ENCODE results near the gene XXYLT1.

XXYLT1 gene

DNA sequence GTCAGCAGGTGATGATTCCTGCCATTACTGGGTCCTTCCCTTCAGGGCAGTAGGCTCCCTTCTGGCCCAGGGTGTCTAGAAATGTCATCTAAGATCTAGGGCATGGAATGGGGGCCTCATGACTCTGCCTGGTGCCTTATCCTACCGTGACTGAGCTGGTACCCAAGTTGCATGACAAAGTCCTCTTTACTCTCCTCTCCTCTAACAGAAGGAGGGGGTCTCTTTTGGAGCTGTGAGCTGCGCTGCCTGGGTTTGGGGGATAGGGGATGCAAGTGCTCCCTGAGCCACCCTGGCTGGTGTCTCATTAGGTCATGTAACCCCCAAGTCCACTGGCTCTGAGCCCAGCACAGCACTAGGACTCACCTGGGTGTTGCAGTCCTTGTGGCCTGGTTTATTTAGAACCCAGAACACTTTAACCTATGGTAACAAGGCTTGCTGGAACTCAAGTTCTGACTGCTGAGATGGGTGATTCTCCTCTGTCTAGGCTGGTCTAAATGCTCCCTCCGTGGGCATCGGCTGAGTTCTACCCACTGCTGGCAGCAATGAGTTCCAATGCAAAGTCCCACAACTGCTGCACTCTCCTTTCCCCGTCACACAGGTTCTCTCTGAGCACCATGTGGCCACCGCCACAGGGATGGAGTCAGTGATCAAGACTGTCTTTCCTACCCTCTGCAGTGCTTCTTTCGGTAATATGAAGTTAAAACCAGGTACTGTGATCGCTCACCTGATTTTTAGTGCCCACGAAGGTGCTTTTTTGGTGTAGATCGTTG is 34.0 kb downstream of the XXYLT1 start:
- Histone ChIP-seq H3K4me3 (ENCODE audit: low read depth, low read length) (no peak overlapping the region), H3K9me3 (ENCODE audit: control insufficient read depth, insufficient read depth, low read depth, low read length) (no peaks in the 10 kb centered on the region), H3K27ac (ENCODE audit: extremely low read depth, low read depth, low read length) (no peak overlapping the region), H3K4me1 (ENCODE audit: control insufficient read depth, insufficient read depth, low read length) (no peaks in the 10 kb centered on the region), H3K36me3 (ENCODE audit: control insufficient read depth in 2 of 2, insufficient read depth in 1 of 2, low read length in 2 of 2) (peaks cover 0 to 8% of the 10 kb centered on the region in 2 experiments; a peak in 1 of 3 replicates)
- ChIA-PET CTCF (no interaction called here), POLR2A (no interaction called here)
- TF ChIP-seq ZNF362 (tag by site-specific recombination; IDR thresholded peaks at IDR 0.05) (no peak), ZNF510 (tag by site-specific recombination; IDR thresholded peaks at IDR 0.05; ENCODE audit: insufficient replicate concordance) (no peak), ZBTB7A (tag by site-specific recombination; IDR thresholded peaks at IDR 0.05; ENCODE audit: low read depth) (no peak), ZNF707 (tag by site-specific recombination; IDR thresholded peaks at IDR 0.05) (no peak)
- TF ChIP-seq, protein P1, sequence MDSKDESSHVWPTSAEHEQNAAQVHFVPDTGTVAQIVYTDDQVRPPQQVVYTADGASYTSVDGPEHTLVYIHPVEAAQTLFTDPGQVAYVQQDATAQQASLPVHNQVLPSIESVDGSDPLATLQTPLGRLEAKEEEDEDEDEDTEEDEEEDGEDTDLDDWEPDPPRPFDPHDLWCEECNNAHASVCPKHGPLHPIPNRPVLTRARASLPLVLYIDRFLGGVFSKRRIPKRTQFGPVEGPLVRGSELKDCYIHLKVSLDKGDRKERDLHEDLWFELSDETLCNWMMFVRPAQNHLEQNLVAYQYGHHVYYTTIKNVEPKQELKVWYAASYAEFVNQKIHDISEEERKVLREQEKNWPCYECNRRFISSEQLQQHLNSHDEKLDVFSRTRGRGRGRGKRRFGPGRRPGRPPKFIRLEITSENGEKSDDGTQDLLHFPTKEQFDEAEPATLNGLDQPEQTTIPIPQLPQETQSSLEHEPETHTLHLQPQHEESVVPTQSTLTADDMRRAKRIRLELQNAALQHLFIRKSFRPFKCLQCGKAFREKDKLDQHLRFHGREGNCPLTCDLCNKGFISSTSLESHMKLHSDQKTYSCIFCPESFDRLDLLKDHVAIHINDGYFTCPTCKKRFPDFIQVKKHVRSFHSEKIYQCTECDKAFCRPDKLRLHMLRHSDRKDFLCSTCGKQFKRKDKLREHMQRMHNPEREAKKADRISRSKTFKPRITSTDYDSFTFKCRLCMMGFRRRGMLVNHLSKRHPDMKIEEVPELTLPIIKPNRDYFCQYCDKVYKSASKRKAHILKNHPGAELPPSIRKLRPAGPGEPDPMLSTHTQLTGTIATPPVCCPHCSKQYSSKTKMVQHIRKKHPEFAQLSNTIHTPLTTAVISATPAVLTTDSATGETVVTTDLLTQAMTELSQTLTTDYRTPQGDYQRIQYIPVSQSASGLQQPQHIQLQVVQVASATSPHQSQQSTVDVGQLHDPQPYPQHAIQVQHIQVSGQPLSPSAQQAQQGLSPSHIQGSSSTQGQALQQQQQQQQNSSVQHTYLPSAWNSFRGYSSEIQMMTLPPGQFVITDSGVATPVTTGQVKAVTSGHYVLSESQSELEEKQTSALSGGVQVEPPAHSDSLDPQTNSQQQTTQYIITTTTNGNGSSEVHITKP (tag by site-specific recombination; IDR thresholded peaks at IDR 0.05), result no peak

DNA sequence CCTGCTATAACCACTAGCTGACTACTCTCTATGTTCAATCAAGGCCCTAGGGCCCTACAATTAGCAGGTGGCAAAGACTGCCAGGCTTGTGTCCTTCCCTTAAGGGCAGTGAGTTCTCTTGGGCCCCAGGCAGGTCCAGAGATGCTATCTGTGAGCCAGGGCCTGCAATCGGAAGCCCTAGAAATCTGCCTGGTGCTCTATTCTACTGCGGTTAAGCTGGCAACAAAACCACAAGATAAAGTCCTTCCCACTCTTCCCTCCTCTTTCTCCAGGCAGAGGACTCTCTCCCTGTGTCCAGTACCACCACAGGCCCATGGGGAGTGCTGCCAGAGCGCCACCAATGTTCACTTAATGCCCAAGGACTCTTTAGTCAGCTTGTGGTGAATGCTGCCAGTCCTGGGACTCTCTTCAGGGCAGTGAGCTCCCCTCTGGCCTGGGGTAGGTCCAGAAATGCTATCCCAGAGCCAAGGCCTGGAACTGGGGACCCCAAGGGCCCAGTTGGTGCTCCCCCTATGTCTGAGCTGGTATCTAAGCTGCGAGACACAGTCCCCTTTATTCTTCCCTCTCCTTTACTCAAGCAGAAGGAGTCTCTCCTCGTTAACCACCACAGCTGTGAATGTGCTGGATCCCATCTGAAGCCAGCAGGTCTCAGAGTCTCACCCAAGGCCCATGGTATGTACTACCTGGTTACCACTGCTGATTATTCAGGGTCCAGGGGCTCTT is 34.7 kb downstream of the XXYLT1 start:
- Histone ChIP-seq H3K4me3 (ENCODE audit: low read depth, low read length) (no peak overlapping the region), H3K27ac (ENCODE audit: extremely low read depth, low read depth, low read length) (no peak overlapping the region), H3K4me1 (ENCODE audit: control insufficient read depth, insufficient read depth, low read length) (no peaks in the 10 kb centered on the region), H3K36me3 (ENCODE audit: control insufficient read depth in 2 of 2, insufficient read depth in 1 of 2, low read length in 2 of 2) (peaks cover 0 to 8% of the 10 kb centered on the region in 2 experiments; a peak in 1 of 3 replicates), H3K9me3 (ENCODE audit: control insufficient read depth, insufficient read depth, low read depth, low read length) (no peaks in the 10 kb centered on the region)
- ChIA-PET CTCF (no interaction called here), POLR2A (no interaction called here)
- no peak for TF ChIP-seq GLI4 (tag by site-specific recombination; IDR thresholded peaks at IDR 0.05)
- no peak for TF ChIP-seq ZBTB7A (tag by site-specific recombination; IDR thresholded peaks at IDR 0.05; ENCODE audit: low read depth)
- TF ChIP-seq ZNF133 (tag by site-specific recombination; IDR thresholded peaks at IDR 0.05), result no peak
- TF ChIP-seq ZNF571 (tag by site-specific recombination; IDR thresholded peaks at IDR 0.05), result no peak
- no peak for TF ChIP-seq ATF2 (tag by site-specific recombination; IDR thresholded peaks at IDR 0.05; ENCODE audit: low read depth)
- no peak for TF ChIP-seq ZNF2 (tag by site-specific recombination; IDR thresholded peaks at IDR 0.05)
- TF ChIP-seq ZNF266 (tag by site-specific recombination; IDR thresholded peaks at IDR 0.05; ENCODE audit: low read depth), result no peak
- TF ChIP-seq ZIC2 (tag by site-specific recombination; IDR thresholded peaks at IDR 0.05), result no peak
- no peak for TF ChIP-seq ZNF791 (tag by site-specific recombination; IDR thresholded peaks at IDR 0.05)
- TF ChIP-seq, protein P2, sequence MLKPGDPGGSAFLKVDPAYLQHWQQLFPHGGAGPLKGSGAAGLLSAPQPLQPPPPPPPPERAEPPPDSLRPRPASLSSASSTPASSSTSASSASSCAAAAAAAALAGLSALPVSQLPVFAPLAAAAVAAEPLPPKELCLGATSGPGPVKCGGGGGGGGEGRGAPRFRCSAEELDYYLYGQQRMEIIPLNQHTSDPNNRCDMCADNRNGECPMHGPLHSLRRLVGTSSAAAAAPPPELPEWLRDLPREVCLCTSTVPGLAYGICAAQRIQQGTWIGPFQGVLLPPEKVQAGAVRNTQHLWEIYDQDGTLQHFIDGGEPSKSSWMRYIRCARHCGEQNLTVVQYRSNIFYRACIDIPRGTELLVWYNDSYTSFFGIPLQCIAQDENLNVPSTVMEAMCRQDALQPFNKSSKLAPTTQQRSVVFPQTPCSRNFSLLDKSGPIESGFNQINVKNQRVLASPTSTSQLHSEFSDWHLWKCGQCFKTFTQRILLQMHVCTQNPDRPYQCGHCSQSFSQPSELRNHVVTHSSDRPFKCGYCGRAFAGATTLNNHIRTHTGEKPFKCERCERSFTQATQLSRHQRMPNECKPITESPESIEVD (tag by site-specific recombination; IDR thresholded peaks at IDR 0.05), result no peak
- no peak for TF ChIP-seq ZNF37A (tag by site-specific recombination; IDR thresholded peaks at IDR 0.05)
- no peak for TF ChIP-seq TCF7L2 (IDR thresholded peaks at IDR 0.05; ENCODE audit: borderline replicate concordance, low read depth, low read length)

Measured in HEK293 (cell line).